IMR-90 (cell line): ENCODE results near the gene DNAJC11. TPM values are rescaled to one million over a fixed set of nuclear protein-coding genes. Genes with fewer than 3 reads are reported as not detected.

Source experiments
- ATAC-seq: fragments of 200-7000 bp; cut with Tn5 transposase; 2 replicates; pipeline ENCODE4 v1.9.1; 2020; ENCODE audit warnings: low read depth, mild to moderate bottlenecking, moderate library complexity
- BruUV-seq: library from RNA; stranded (reverse); fragments of 400-500 nt; replicated peaks from 2 replicates; lab custom pipeline; 2021; lab: Mats Ljungman, UMichigan
- CTCF ChIA-PET: fragments of 300-600 bp; formaldehyde crosslinking; extraction: SDS; loops from one replicate; lab custom pipeline; 2021; ENCODE audit warnings: antibody characterized with exemption; lab: Yijun Ruan, JAX
- POLR2A ChIA-PET: fragments of 300-600 bp; sonication (Branson Sonifier 250); formaldehyde crosslinking; loops from one replicate; lab custom pipeline; 2022; ENCODE audit warnings: antibody characterized with exemption; ENCODE audit not compliant: unreplicated experiment; lab: Charles Lee
- DNase-seq: peaks from one replicate; pipeline ENCODE4 v3.0.0; 2013
- H2AFZ ChIP-seq: replicated peaks from 2 replicates; pipeline ENCODE3; 2013; ENCODE audit warnings: low read length, mild to moderate bottlenecking; ENCODE audit not compliant: poor library complexity
- H2AK5ac ChIP-seq: 2 replicates; pipeline ENCODE4 v1.6.1; 2013; ENCODE audit warnings: low read depth, low read length, inconsistent platforms
- H2AK9ac ChIP-seq: replicated peaks from 2 replicates; pipeline ENCODE3; 2013; ENCODE audit warnings: mild to moderate bottlenecking, low read depth, low read length, moderate library complexity; ENCODE audit not compliant: poor library complexity
- H2BK120ac ChIP-seq: 2 replicates; pipeline ENCODE4 v1.6.1; 2013; ENCODE audit warnings: low read depth, low read length, inconsistent platforms
- H2BK15ac ChIP-seq: 3 replicates; pipeline ENCODE4 v1.6.1; 2013; ENCODE audit warnings: low read depth, low read length, inconsistent platforms
- H2BK20ac ChIP-seq: 2 replicates; pipeline ENCODE4 v1.6.1; 2013; ENCODE audit warnings: low read depth, mild to moderate bottlenecking, inconsistent platforms, low read length, moderate library complexity
- H2BK5ac ChIP-seq: 2 replicates; pipeline ENCODE4 v1.6.1; 2013; ENCODE audit warnings: mild to moderate bottlenecking, low read depth, low read length, inconsistent platforms; ENCODE audit not compliant: poor library complexity, severe bottlenecking
- H3K14ac ChIP-seq: replicated peaks from 2 replicates; pipeline ENCODE4 v1.6.1; 2013; ENCODE audit warnings: low read depth, low read length, inconsistent platforms
- H3K18ac ChIP-seq: 2 replicates; pipeline ENCODE4 v1.6.1; 2013; ENCODE audit warnings: low read depth, low read length, control low read depth
- H3K23ac ChIP-seq: 2 replicates; pipeline ENCODE4 v1.6.1; 2013; ENCODE audit warnings: low read depth, low read length, inconsistent platforms
- H3K27ac ChIP-seq: 2 replicates; pipeline ENCODE4 v1.5.1; 2013; ENCODE audit warnings: mild to moderate bottlenecking, control low read depth, low read length; ENCODE audit not compliant: insufficient read depth
- H3K27me3 ChIP-seq: 2 replicates; pipeline ENCODE4 v1.6.1; 2013; ENCODE audit warnings: low read length; ENCODE audit not compliant: control insufficient read depth, insufficient read depth
- H3K36me3 ChIP-seq: 2 replicates; pipeline ENCODE4 v1.6.1; 2013; ENCODE audit warnings: low read length, mixed read lengths; ENCODE audit not compliant: control insufficient read depth, insufficient read depth
- H3K4ac ChIP-seq: 2 replicates; pipeline ENCODE4 v1.6.1; 2013; ENCODE audit warnings: low read depth, low read length, inconsistent platforms
- H3K4me1 ChIP-seq: 2 replicates; pipeline ENCODE4 v1.6.1; 2013; ENCODE audit warnings: low read length, mixed read lengths; ENCODE audit not compliant: control insufficient read depth, insufficient read depth
- H3K4me2 ChIP-seq: 2 replicates; pipeline ENCODE4 v1.6.1; 2013; ENCODE audit warnings: low read depth, mild to moderate bottlenecking, control low read depth, low read length, moderate library complexity
- H3K4me3 ChIP-seq: 2 replicates; pipeline ENCODE4 v1.5.1; 2013; ENCODE audit warnings: low read depth, mild to moderate bottlenecking, control low read depth, low read length, moderate library complexity; ENCODE audit not compliant: insufficient read depth
- H3K56ac ChIP-seq: 2 replicates; pipeline ENCODE4 v1.6.1; 2013; ENCODE audit warnings: low read length, inconsistent platforms; ENCODE audit not compliant: insufficient read depth; ENCODE audit errors: extremely low read depth
- H3K79me1 ChIP-seq, 2 experiments: 2 replicates each; pipeline ENCODE4 v1.6.1; 2013; ENCODE audit warnings: low read length in 2 of 2, inconsistent platforms in 1 of 2, low read depth in 1 of 2
- H3K9ac ChIP-seq: 2 replicates; pipeline ENCODE4 v1.6.1; 2013; ENCODE audit warnings: low read depth, low read length, control low read depth
- H3K9me1 ChIP-seq: 2 replicates; pipeline ENCODE4 v1.6.1; 2013; ENCODE audit warnings: low read length, inconsistent platforms; ENCODE audit not compliant: insufficient read depth
- H3K9me3 ChIP-seq: 2 replicates; pipeline ENCODE4 v1.6.1; 2013; ENCODE audit warnings: low read length; ENCODE audit not compliant: control insufficient read depth, insufficient read depth
- H4K20me1 ChIP-seq: 2 replicates; pipeline ENCODE4 v1.6.1; 2013; ENCODE audit warnings: low read length, inconsistent platforms; ENCODE audit not compliant: insufficient read depth
- H4K5ac ChIP-seq: 2 replicates; pipeline ENCODE4 v1.6.1; 2013; ENCODE audit warnings: mild to moderate bottlenecking, low read depth, low read length, control low read depth
- H4K8ac ChIP-seq, 2 experiments: 2 replicates each; pipeline ENCODE4 v1.6.1; 2013; ENCODE audit warnings: low read depth in 2 of 2, low read length in 2 of 2, control low read depth in 1 of 2, inconsistent platforms in 1 of 2
- H4K91ac ChIP-seq: 2 replicates; pipeline ENCODE4 v1.6.1; 2013; ENCODE audit warnings: low read depth, low read length, inconsistent platforms; ENCODE audit not compliant: insufficient read depth
- BHLHE40 ChIP-seq: fragments of 150-350 bp; IDR thresholded peaks from 2 replicates; pipeline ENCODE4 v1.6.1; 2016; ENCODE audit warnings: mild to moderate bottlenecking, low read depth, low read length
- MAZ ChIP-seq: IDR thresholded peaks from 2 replicates; pipeline ENCODE4 v1.6.1; 2012; ENCODE audit warnings: low read depth, mild to moderate bottlenecking, low read length, improper control_type of control experiment, moderate library complexity, borderline replicate concordance
- MXI1 ChIP-seq: IDR thresholded peaks from 2 replicates; pipeline ENCODE4 v1.6.1; 2012; ENCODE audit warnings: low read depth, mild to moderate bottlenecking, low read length, moderate library complexity, borderline replicate concordance
- POLR2A ChIP-seq: IDR thresholded peaks from 2 replicates; pipeline ENCODE4 v1.6.1; 2012; ENCODE audit warnings: mild to moderate bottlenecking, low read depth, low read length
- WGBS, 2 experiments: methylation state at CpG; one replicate each; pipeline versions ENCODE4 v1.1.5 to v1.1.7; 2013; ENCODE audit warnings: missing lambda C conversion rate in 2 of 2; ENCODE audit not compliant: insufficient read length in 1 of 2; ENCODE audit errors: extremely low coverage in 2 of 2; 5-methylcytosine and 5-hydroxymethylcytosine counted together
- dilution Hi-C: fragments of 300-500 bp; cut with HindIII; formaldehyde crosslinking; loops from one replicate; pipeline ENCODE4 v1.14.3; 2018; ENCODE audit warnings: low sequenced_read_pairs; ENCODE audit not compliant: unreplicated experiment
- in situ Hi-C: fragments of 300-500 bp; cut with MboI; formaldehyde crosslinking; loops from 3 replicates; pipeline ENCODE4 v1.14.3; 2019; ENCODE audit warnings: low sequenced_read_pairs, inconsistent platforms, mixed read lengths
- intact Hi-C: fragments of 100-400 bp; cut with micrococcal nuclease; formaldehyde crosslinking; loops from 2 replicates; pipeline ENCODE4 v1.10.0; 2022
- polyA plus RNA-seq, 3 experiments: library from polyadenylated mRNA; depleted of rRNA; stranded (reverse); fragments of >200 nt; gene quantifications; 2 replicates each; pipeline ENCODE4 v1.2.3, GENCODE V29; 2012; ENCODE audit warnings: low replicate concordance in 1 of 3
- total RNA-seq: library from RNA; depleted of rRNA; stranded (reverse); fragments of >200 nt; gene quantifications from 2 replicates; pipeline ENCODE4 v1.2.3, GENCODE V29; 2012
- TF ChIP-seq, protein P1 (sequence below): conservative IDR thresholded peaks from 2 replicates; pipeline ENCODE4 v1.5.1; 2012; ENCODE audit warnings: mild to moderate bottlenecking, low read depth, low read length, improper control_type of control experiment

DNAJC11 gene
- total and polyA plus RNA-seq, 2 of the 4 experiments (the other 2 are of a cell fraction) = 38.7 to 48.5 TPM

DNA sequence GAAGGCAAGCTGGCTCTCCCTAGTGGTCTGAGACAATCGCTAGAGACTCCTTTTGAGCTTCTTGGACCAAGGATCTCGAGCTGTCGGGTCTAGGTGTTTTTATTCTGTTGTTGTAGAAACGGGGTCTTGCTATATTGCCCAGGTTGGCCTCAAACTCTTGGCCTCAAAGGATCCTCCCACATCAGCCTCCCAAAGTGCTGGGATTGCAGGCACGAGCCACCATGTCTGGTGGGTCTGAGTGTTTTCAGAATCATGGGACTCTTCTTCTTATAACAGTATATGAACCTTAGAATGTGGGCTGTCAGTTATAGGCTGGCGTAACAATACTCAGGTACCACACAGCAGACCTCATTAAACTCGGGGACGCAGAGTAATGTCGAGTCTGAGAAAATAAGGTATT, 33.1 kb downstream of the DNAJC11 start:
- DNase-seq (no peak), ATAC-seq (no peak)
- no peaks in the 10 kb centered on the region for H4K20me1 ChIP-seq
- no peaks in the 10 kb centered on the region for H3K9me3 ChIP-seq
- H2BK15ac ChIP-seq = no peak overlapping the region
- in situ Hi-C loops = no loop called here
- H3K36me3 ChIP-seq = peaks cover 21% of the 10 kb centered on the region
- H3K4me1 ChIP-seq = no peaks in the 10 kb centered on the region
- H3K18ac ChIP-seq = no peak overlapping the region
- H3K23ac ChIP-seq = no peak overlapping the region
- no peak overlapping the region for H2AK9ac ChIP-seq
- no peak overlapping the region for H4K8ac ChIP-seq
- H3K79me1 ChIP-seq = peaks cover 17 to 23% of the 10 kb centered on the region in 2 experiments
- no peak overlapping the region for H4K5ac ChIP-seq
- ChIA-PET CTCF (no interaction called here), POLR2A (no interaction called here)
- BruUV-seq = no TSS peak
- H3K4me2 ChIP-seq = no peak overlapping the region
- H3K27me3 ChIP-seq = no peaks in the 10 kb centered on the region
- H3K14ac ChIP-seq = no peak overlapping the region
- H3K4me3 ChIP-seq = no peak overlapping the region
- no peak overlapping the region for H2BK20ac ChIP-seq
- H3K56ac ChIP-seq = no peak overlapping the region
- dilution Hi-C loops = no loop called here
- intact Hi-C loops = no loop called here
- no peak overlapping the region for H3K27ac ChIP-seq
- TF ChIP-seq, protein P1, sequence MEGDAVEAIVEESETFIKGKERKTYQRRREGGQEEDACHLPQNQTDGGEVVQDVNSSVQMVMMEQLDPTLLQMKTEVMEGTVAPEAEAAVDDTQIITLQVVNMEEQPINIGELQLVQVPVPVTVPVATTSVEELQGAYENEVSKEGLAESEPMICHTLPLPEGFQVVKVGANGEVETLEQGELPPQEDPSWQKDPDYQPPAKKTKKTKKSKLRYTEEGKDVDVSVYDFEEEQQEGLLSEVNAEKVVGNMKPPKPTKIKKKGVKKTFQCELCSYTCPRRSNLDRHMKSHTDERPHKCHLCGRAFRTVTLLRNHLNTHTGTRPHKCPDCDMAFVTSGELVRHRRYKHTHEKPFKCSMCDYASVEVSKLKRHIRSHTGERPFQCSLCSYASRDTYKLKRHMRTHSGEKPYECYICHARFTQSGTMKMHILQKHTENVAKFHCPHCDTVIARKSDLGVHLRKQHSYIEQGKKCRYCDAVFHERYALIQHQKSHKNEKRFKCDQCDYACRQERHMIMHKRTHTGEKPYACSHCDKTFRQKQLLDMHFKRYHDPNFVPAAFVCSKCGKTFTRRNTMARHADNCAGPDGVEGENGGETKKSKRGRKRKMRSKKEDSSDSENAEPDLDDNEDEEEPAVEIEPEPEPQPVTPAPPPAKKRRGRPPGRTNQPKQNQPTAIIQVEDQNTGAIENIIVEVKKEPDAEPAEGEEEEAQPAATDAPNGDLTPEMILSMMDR = no peak
- TF ChIP-seq MAZ = no peak
- no peak for TF ChIP-seq POLR2A
- no peak for TF ChIP-seq BHLHE40
- TF ChIP-seq MXI1 = no peak
- WGBS, 2 experiments = no CpG with 5 or more reads among the region's 9 CpGs
- H2AK5ac ChIP-seq = no peak overlapping the region
- H3K4ac ChIP-seq = no peak overlapping the region
- no peak overlapping the region for H2BK120ac ChIP-seq
- H2AFZ ChIP-seq = no peak overlapping the region
- H3K9me1 ChIP-seq = peaks cover 5% of the 10 kb centered on the region
- H2BK5ac ChIP-seq = no peak overlapping the region
- no peak overlapping the region for H4K91ac ChIP-seq
- H3K9ac ChIP-seq = no peak overlapping the region
